ENCODE measurements around the gene POU1F1. TPM values are rescaled to one million over a fixed set of nuclear protein-coding genes. Genes with fewer than 3 reads are reported as not detected.
A peak's percentile ranks its signal among the peaks of the same experiment; 100 is the strongest.

Gene POU1F1
- total RNA-seq, 3 donors from 2014 or later = not detected

DNA sequence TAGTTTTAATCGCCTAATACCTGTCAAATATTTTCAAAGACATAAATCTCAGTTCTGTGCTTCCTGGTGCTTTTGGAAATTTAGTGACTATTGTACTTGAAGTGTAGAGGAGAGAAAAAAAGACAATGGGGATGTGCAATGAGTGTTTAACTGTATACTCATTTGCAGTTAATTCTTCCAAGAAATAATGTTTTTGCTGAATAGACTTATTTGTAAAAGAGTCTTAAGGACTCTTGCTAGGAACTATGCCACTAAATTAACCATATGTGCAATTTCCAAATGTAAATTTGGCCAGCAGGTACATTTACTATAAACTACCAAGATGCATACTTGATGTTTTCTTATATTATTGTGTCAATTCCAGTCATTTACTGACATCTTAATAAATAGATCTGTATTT, 47.3 kb downstream of the POU1F1 start:
- Mint-ChIP-seq H3K4me1 (ENCODE audit: low read depth) (peaks cover 52% of the 10 kb centered on the region), H3K36me3 (ENCODE audit: insufficient read depth) (peaks cover 6% of the 10 kb centered on the region), H3K27me3 (ENCODE audit: low read depth) (peaks cover 11% of the 10 kb centered on the region), H3K9me3 (no peaks in the 10 kb centered on the region), H3K4me3 (peak overlapping the region; percentile 98)
- ATAC-seq (no peak), DNase-seq (no peak)

DNA sequence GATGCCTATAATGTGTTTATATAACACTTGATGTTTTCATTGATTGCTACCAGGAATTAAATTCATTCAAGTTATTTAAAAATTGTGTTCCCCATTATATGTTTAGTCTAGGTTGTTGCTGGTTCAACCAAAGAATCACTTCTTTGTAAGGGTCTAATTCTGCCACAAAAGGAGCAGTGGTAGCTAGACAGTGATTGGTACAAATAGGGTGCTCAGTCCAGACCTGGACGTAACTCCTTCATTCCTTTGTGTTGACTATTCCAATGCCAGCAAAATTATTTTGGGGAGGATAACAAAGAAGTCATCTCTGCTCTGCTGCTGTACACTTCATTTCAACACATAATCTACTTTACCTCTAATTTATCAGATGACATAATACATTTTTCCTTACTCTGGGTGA, 48.1 kb downstream of the POU1F1 start:
- Mint-ChIP-seq H3K4me1 (ENCODE audit: low read depth) (peaks cover 46% of the 10 kb centered on the region), H3K4me3 (peak overlapping the region; percentile 98), H3K9me3 (no peaks in the 10 kb centered on the region), H3K27me3 (ENCODE audit: low read depth) (peaks cover 11% of the 10 kb centered on the region), H3K36me3 (ENCODE audit: insufficient read depth) (peaks cover 6% of the 10 kb centered on the region)
- no peak for DNase-seq
- ATAC-seq = no peak

DNA sequence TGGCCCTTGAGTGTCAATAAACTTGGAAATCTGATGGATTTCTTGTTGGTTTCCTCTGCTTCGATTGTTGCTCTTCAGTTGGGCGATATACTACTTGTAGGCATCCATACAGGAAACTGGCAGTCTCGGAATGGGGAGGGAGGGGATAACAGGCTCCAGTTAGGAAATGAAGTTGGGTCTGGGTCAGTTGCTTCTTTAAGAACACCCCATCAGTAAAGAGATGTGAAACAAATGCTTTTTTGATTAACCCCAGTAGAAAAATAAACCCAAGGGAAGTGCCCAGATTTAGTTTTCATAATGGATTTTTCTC, 48.6 kb downstream of the POU1F1 start:
- H3K4me1 Mint-ChIP-seq (ENCODE audit: low read depth) = peaks cover 41% of the 10 kb centered on the region
- H3K36me3 Mint-ChIP-seq (ENCODE audit: insufficient read depth) = peaks cover 6% of the 10 kb centered on the region
- H3K4me3 Mint-ChIP-seq = peak overlapping the region; percentile 98
- peaks cover 15% of the 10 kb centered on the region for H3K27me3 Mint-ChIP-seq (ENCODE audit: low read depth)
- no peaks in the 10 kb centered on the region for H3K9me3 Mint-ChIP-seq
- DNase-seq (no peak), ATAC-seq (no peak)

DNA sequence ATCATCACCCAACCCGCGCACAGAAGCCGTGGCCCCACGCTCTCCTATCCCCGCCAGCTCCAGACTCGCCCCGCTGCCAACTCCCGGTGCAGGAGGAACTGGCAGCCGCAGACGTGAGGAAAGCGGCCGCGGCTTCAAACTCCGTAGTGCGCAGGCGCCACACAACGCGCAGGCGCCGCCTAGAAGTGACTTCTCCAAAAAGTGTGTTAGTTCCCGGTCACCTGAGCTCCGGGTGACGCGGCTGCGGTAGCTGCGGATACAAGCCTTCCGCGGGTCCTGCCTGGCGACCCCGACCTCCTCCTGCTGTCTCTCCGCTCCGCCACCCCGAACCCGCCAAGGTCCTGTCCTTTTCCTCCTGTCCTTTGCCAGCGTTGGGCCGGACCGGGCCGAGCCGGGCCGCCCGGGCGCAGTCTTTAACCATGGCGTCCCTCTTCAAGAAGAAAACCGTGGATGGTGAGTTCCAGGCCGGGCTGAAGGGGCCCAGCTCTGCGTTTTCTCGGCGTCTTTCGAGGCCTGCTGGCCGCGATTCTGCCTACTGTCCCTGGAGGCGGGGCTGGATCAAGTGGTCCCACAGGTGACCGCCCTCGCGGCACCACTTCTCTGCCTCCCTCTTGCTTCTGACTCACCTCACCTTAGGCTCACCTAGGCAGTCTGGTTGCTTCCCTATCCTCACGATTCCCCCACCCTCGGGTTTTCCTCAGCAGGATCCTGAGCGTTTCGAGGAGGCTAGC, 49.1 kb downstream of the POU1F1 start, which contains the start of gene CHMP2B:
CHMP2B (plus strand) TSS at position 206 of the 731 bp plus-strand sequence; CDS start at position 420, 214 bp downstream.
- ATAC-seq (peak; percentile 94), DNase-seq (peak; percentile 90)
- Mint-ChIP-seq H3K4me1 (ENCODE audit: low read depth) (peaks cover 37% of the 10 kb centered on the region), H3K36me3 (ENCODE audit: insufficient read depth) (peaks cover 6% of the 10 kb centered on the region), H3K27me3 (ENCODE audit: low read depth) (peaks cover 18% of the 10 kb centered on the region), H3K4me3 (peak within 1 kb of the TSS; percentile 98), H3K9me3 (no peaks in the 10 kb centered on the region)

DNA sequence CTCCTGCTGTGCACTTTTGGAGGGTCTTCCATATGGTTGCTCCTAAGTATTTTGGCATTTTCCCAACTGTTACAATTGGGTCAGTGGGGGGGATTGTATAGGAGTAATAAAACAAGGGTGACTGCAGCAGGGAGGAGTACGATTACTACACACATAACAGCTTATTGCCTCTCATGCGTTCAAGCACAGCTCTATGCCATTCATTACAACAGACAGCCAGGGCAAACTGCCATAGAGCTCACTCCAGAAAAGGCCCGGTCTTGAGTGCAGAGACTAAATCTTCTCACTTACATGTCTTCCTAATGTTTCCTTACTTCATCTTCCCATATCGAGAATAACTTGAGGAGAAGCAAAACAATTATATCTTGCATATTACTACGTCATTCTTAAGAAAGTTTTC, 50.7 kb downstream of the POU1F1 start:
- Mint-ChIP-seq H3K4me1 (ENCODE audit: low read depth) (peaks cover 26% of the 10 kb centered on the region), H3K9me3 (no peaks in the 10 kb centered on the region), H3K4me3 (peak overlapping the region; percentile 52)

DNA sequence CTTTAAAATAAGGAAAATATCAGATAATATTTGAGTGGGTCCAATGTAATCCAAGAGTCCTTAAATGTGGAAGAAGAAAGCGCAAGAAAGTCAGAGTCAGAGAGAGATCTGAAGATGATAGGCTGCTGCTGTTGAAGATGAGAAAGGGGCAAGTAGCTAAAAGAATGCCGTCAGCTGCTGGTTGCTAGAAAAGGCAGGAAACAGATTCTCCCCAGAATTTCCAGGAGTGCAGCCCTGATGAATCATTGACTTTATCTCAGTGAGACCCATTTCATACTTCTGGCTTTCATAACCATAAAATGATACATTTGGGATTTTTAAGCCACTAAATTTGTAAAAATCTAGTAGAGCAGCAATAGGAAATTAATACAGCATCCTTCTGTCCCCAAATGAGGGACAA, 56.8 kb downstream of the POU1F1 start:
- DNase-seq = no peak
- Mint-ChIP-seq H3K27me3 (ENCODE audit: low read depth) (peaks cover 31% of the 10 kb centered on the region), H3K4me1 (ENCODE audit: low read depth) (no peaks in the 10 kb centered on the region), H3K9me3 (no peaks in the 10 kb centered on the region), H3K36me3 (ENCODE audit: insufficient read depth) (no peaks in the 10 kb centered on the region), H3K4me3 (no peak overlapping the region)
- ATAC-seq = no peak

More for the DNA sequence above, 50.7 kb downstream of the POU1F1 start:
- DNase-seq (no peak), ATAC-seq (no peak)
- H3K27me3 Mint-ChIP-seq (ENCODE audit: low read depth) = peaks cover 25% of the 10 kb centered on the region
- no peaks in the 10 kb centered on the region for H3K36me3 Mint-ChIP-seq (ENCODE audit: insufficient read depth)

DNA sequence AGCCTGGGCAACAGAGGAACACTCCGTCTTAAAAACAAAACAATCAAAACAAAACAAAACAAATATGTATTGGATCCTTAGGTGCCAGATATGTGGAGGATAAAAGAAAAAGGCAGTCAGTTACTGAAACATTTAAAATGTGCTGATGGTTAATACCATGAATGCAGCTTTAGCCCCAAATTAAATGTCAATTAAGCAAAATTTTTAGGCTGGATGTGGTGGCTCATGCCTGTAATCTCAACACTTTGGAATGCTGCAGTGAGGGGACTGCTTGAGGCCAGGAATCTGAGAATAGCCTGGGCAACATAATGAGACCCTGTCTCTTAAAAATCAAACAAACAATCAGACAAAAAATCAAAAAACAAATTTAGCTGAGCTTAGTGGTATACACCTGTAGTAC, 57.8 kb downstream of the POU1F1 start:
- DNase-seq (no peak), ATAC-seq (no peak)
- H3K36me3 Mint-ChIP-seq (ENCODE audit: insufficient read depth) = no peaks in the 10 kb centered on the region
- no peaks in the 10 kb centered on the region for H3K9me3 Mint-ChIP-seq
- peaks cover 33% of the 10 kb centered on the region for H3K27me3 Mint-ChIP-seq (ENCODE audit: low read depth)
- H3K4me1 Mint-ChIP-seq (ENCODE audit: low read depth) = no peaks in the 10 kb centered on the region
- H3K4me3 Mint-ChIP-seq = no peak overlapping the region

Other genes with a start within 250 kb of the POU1F1 start
- 10 to 100 TPM; 32.4 to 40.0 (median 38.1) TPM for gene CHMP2B, start 49.3 kb downstream of the POU1F1 start, total RNA-seq

Measured in activated T-cell treated with anti-CD3 and anti-CD28 coated beads, Interleukin-2, amount 50 U/mL, for 4 hours (primary cell).